Measurements from ENCODE around the gene NOPCHAP1.

The NOPCHAP1 gene

GRCh38 chr12:105024928-105025327 lies 38.8 kb downstream of the NOPCHAP1 start:
- DNase-seq, result no peak

DNA sequence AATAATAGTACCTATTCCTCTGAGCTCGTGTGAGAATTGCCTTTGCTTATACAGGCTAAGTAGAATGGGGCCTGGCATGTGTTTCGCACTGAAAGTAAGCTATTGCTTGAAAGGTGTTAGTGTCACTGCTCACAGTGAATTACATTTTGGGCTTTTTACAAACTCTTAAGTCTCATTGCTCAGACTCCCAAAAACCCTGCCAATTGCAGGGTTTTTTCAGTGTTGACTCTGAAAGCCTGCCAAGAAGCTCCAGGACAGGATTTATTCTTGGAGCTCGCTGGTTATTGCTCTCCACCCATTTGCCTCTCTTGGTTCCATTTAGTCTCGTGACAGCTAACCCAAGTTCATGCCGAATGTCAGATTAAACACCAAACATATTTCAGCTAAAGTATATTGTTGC lies 39.8 kb downstream of the NOPCHAP1 start:
- DNase-seq, result no peak

DNA sequence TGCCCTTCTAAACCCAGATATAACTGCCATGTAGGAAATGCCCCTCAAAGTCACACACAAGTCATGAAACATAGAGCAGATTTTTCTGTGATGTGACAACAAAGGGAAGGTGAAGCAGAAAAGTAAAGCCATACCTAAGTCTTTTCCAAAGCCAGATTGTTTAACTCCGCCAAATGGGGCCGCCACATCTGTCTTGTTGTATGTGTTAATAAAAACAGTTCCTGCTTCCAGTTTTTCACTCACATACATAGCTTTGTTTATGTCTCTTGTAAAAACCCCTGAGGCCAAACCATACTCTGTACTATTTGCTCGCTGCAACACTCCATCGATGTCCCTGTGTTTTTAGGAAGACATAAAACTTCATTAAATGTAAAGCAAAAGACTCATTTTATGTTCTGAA lies 40.3 kb downstream of the NOPCHAP1 start:
- DNase-seq, result no peak

GRCh38 chr12:105030820-105031807 lies 45.0 kb downstream of the NOPCHAP1 start:
- no peak for DNase-seq

DNA sequence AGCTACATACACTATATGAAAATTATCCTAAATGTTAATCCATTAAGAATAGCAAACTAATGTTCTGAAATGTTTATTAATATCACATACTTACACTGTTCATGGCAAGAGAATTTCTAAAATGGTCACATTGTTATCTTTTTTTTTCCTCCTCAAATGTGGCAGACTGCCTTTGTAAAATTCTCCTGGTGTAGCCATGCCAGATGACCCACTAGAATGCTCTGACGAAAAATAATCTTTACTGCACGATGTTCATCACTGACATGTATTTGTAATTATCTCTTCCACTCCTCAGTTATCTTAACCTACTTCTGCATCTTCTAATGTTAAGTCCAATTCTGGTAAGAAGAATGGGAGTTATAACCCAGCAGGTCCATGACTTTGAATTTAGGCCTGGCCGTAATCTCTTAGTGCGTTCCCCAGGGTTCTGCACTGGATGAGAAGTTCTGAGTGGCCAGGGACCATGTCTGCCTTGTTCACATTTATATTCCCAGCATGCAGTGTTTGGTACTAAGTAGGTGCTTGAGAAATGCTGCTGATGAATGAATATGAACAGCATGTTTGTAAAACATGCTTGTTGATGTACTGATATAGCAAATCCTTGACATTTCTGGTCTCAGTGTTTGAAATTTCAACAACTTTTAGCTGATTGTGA lies 46.7 kb downstream of the NOPCHAP1 start:
- DNase-seq, result no peak

DNA sequence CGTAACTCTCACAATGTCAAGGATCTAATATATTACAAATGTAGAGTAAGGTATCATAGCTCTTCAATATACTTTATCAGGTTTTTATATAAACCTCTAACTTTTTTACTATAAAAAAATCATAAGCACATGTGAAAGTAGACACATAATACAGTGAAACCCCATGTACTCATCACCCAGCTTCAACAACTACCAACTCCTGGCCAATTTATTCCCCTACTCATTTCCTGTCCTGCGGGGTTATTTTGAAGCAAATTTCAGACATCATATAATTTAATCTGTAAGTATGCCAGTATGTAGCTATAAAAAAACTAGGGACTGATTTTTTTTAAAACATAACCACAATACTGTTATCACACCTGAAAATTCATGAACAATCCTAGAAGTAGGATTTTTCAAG lies 47.7 kb downstream of the NOPCHAP1 start:
- DNase-seq, result no peak

Data from NCI-H226 (cell line).